Lower lobe of right lung (tissue), 2 donors: ENCODE measurements around the gene DCUN1D5. TPM values are rescaled to one million over a fixed set of nuclear protein-coding genes. Genes with fewer than 3 reads are reported as not detected.

ENCODE experiments used
- ATAC-seq, 2 donors: fragments of 200-7000 bp; cut with Tn5 transposase; one replicate each; pipeline ENCODE4 v1.9.1; 2020 to 2022; ENCODE audit warnings: mild to moderate bottlenecking in 2 of 2, moderate library complexity in 2 of 2
- DNase-seq: peaks from one replicate; pipeline ENCODE4 v3.0.0-alpha.2; 2020
- H3K27ac ChIP-seq: fragments of 200-600 bp; one replicate; pipeline ENCODE4 v1.8.0; 2022
- H3K27me3 ChIP-seq: fragments of 200-600 bp; one replicate; pipeline ENCODE4 v1.8.0; 2022; ENCODE audit warnings: low read depth
- H3K36me3 ChIP-seq: fragments of 200-600 bp; one replicate; pipeline ENCODE4 v1.8.0; 2022; ENCODE audit warnings: mild to moderate bottlenecking
- H3K4me1 ChIP-seq: fragments of 200-600 bp; one replicate; pipeline ENCODE4 v1.8.0; 2022
- H3K4me3 ChIP-seq: fragments of 200-600 bp; one replicate; pipeline ENCODE4 v1.8.0; 2022; ENCODE audit warnings: mild to moderate bottlenecking
- H3K9me3 ChIP-seq: fragments of 200-600 bp; one replicate; pipeline ENCODE4 v1.8.0; 2022
- CTCF ChIP-seq: fragments of 200-600 bp; IDR thresholded peaks from one replicate; pipeline ENCODE4 v1.8.0; 2022; ENCODE audit warnings: antibody characterized with exemption, mild to moderate bottlenecking
- intact Hi-C: fragments of 100-400 bp; cut with DNase I; formaldehyde crosslinking; loops from one replicate; pipeline ENCODE4 v1.11.0; 2022
- total RNA-seq: library from RNA; stranded (reverse); fragmentation: NEBNext Ultra II Directional; extraction: Animal tissue kit (Norgen Biotek cat#: 25700); gene quantifications from one replicate; pipeline ENCODE4 v1.2.1, GENCODE V29; 2021
- donor health status: DM: no; HTN: yes; CAD: no; lungs with severe emphysema.

Gene DCUN1D5
- total RNA-seq, 1 donor from 2014 or later, result 18.1 TPM

- H3K4me1 ChIP-seq, result no peaks in the 10 kb centered on the region
- TF ChIP-seq CTCF, result no peak
- H3K4me3 ChIP-seq, result no peak overlapping the region
- no peaks in the 10 kb centered on the region for H3K27me3 ChIP-seq
- no peak for DNase-seq
- intact Hi-C loops, result no loop called here
- no peaks in the 10 kb centered on the region for H3K36me3 ChIP-seq
- no peaks in the 10 kb centered on the region for H3K9me3 ChIP-seq
- no peak for ATAC-seq
- no peak overlapping the region for H3K27ac ChIP-seq
These were observed 44.1 kb downstream of the DCUN1D5 start for GRCh38 chr11:103047837-103048236.

DNA sequence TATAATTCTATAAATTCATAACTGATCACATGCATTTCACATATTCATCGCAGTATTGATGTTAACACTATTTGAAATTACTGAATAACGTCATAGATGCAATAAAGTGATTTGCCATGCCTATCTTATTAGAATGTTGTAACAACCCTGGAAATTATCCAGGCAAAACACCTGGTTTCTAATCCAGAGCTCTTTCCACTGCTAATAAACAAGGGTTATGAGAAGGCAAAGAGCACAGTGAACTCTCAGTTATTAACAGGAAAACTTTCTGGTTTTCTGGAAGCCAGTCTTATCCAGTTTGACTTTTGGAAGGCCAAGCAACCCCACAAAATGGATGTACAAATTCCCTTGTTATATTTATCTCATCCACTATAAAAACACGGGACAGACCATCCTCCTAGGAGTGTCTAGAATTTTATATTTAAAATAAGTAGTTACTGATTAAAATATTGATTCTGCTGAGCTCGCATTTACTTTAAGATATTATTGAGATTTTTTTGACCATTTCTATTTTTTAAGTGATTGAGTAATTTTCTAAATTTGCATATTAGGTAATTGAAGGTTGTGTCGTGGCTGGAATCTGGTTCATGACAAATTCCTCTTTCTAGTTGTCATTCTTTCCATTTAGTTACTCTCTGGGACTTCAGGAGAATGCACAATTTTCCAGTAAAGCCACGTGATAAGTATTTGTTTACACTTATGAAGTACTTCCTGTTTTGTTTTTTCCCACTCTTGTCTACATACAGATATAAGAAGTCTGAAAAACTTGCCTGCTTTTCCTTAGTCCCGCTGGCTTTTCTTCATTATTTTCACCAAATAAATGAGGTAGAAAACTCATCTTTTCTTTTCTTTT lies 47.9 kb downstream of the DCUN1D5 start:
- Histone ChIP-seq H3K27ac (no peak overlapping the region), H3K4me1 (no peaks in the 10 kb centered on the region), H3K4me3 (no peak overlapping the region), H3K36me3 (no peaks in the 10 kb centered on the region), H3K27me3 (no peaks in the 10 kb centered on the region), H3K9me3 (no peaks in the 10 kb centered on the region)
- ATAC-seq (no peak), DNase-seq (no peak)
- intact Hi-C loops, result no loop called here
- no peak for TF ChIP-seq CTCF

GRCh38 chr11:103042161-103042560 lies 49.8 kb downstream of the DCUN1D5 start:
- no peak for DNase-seq
- no peaks in the 10 kb centered on the region for H3K27me3 ChIP-seq
- no peaks in the 10 kb centered on the region for H3K9me3 ChIP-seq
- ATAC-seq, result no peak
- no peaks in the 10 kb centered on the region for H3K4me1 ChIP-seq
- no peaks in the 10 kb centered on the region for H3K36me3 ChIP-seq
- H3K27ac ChIP-seq, result no peak overlapping the region
- no peak overlapping the region for H3K4me3 ChIP-seq
- no peak for TF ChIP-seq CTCF
- intact Hi-C loops, result no loop called here

- ATAC-seq (peak; percentile 79 to 84), DNase-seq (no peak)
- Histone ChIP-seq H3K4me3 (no peak overlapping the region), H3K4me1 (peaks cover 6% of the 10 kb centered on the region), H3K27me3 (no peaks in the 10 kb centered on the region), H3K9me3 (no peaks in the 10 kb centered on the region), H3K36me3 (no peaks in the 10 kb centered on the region), H3K27ac (no peak overlapping the region)
- intact Hi-C loops, result no loop called here
- TF ChIP-seq CTCF, result peak; percentile 57
These were observed 56.0 kb downstream of the DCUN1D5 start for GRCh38 chr11:103035791-103036434.

- DNase-seq, result no peak
- no peaks in the 10 kb centered on the region for H3K9me3 ChIP-seq
These were observed 56.7 kb downstream of the DCUN1D5 start for GRCh38 chr11:103035216-103035615.

More at GRCh38 chr11:103035216-103035615, 56.7 kb downstream of the DCUN1D5 start:
- no peak overlapping the region for H3K27ac ChIP-seq
- H3K4me3 ChIP-seq, result no peak overlapping the region
- no peaks in the 10 kb centered on the region for H3K27me3 ChIP-seq
- no peak for TF ChIP-seq CTCF
- intact Hi-C loops, result no loop called here
- no peaks in the 10 kb centered on the region for H3K36me3 ChIP-seq
- H3K4me1 ChIP-seq, result peaks cover 6% of the 10 kb centered on the region
- ATAC-seq, result no peak
